ENCODE results near the gene FERMT2. TPM values are rescaled to one million over a fixed set of nuclear protein-coding genes. Genes with fewer than 3 reads are reported as not detected.
A peak's percentile ranks its signal among the peaks of the same experiment; 100 is the strongest.

Gene FERMT2
- 10 to 100 TPM in 2 of 4 donors, 1 to 10 TPM in 1, under 1 TPM in 1; 0.89 to 18.9 (median 11.5) TPM for polyA plus RNA-seq
- long read RNA-seq, donor 1, result 0 reads
- long read RNA-seq, donor 2, result 0 reads
- long read RNA-seq, donor 3, partial matches to known transcripts, result 9 of 13 reads
- long read RNA-seq, donor 3, other reads (novel, unspliced or antisense), result 0 of 13 reads
- long read RNA-seq, donor 4, result 0 reads
- long read RNA-seq, donor 5, partial matches to known transcripts, result 0 of 1 reads
- long read RNA-seq, donor 5, other reads (novel, unspliced or antisense), result 0 of 1 reads
- long read RNA-seq, donor 6, partial matches to known transcripts, result 0 of 3 reads
- long read RNA-seq, donor 6, other reads (novel, unspliced or antisense), result 0 of 3 reads
- long read RNA-seq, donor 7, result 0 reads
- long read RNA-seq, donor 8, result 0 reads
- long read RNA-seq, donor 9, result 0 reads
- long read RNA-seq, donor 10, partial matches to known transcripts, result 13 of 17 reads
- long read RNA-seq, donor 10, other reads (novel, unspliced or antisense), result 0 of 17 reads

GRCh38 chr14:52950898-52951680 is at the start of gene FERMT2:
Gene FERMT2 (minus strand): TSS chr14:52951050. CDS start chr14:52950568, 482 bp downstream.
- FAIRE-seq, result no peak
- Histone ChIP-seq H3K9me3 (ENCODE audit: control insufficient read depth in 2 of 2, insufficient read depth in 1 of 2, low read depth in 1 of 2, low read length in 1 of 2) (no peaks in the 10 kb centered on the region), H3K27me3 (ENCODE audit: control insufficient read depth in 3 of 3, insufficient read depth in 3 of 3, low read length in 3 of 3) (peaks cover 2 to 34% (median 13%) of the 10 kb centered on the region in 3 donors), H3K4me1 (ENCODE audit: control insufficient read depth in 3 of 3, insufficient read depth in 2 of 3, low read depth in 1 of 3, low read length in 2 of 3) (peaks cover 0 to 4% (median 2%) of the 10 kb centered on the region in 3 donors), H3K36me3 (ENCODE audit: control insufficient read depth in 3 of 3, insufficient read depth in 2 of 3, low read depth in 1 of 3, low read length in 3 of 3) (peaks cover 0 to 3% (median 0%) of the 10 kb centered on the region in 3 donors), H3K4me3 (ENCODE audit: low read depth in 1 of 3, low read length in 3 of 3) (peak within 1 kb of the TSS; percentile 56 to 85 (median 78)), H3K27ac (ENCODE audit: low read depth in 1 of 3, low read length in 2 of 3) (peak within 1 kb of the TSS; percentile 64 to 95 (median 90))
- peak in 1 of 2 donors; percentile 76 for DNase-seq
- 1% methylated on average over 38 to 95 of the region's 95 CpGs for WGBS, 3 donors

- Histone ChIP-seq H3K4me3 (ENCODE audit: low read depth in 1 of 3, low read length in 3 of 3) (no peak overlapping the region), H3K27me3 (ENCODE audit: control insufficient read depth in 3 of 3, insufficient read depth in 3 of 3, low read length in 3 of 3) (no peaks in the 10 kb centered on the region), H3K36me3 (ENCODE audit: control insufficient read depth in 3 of 3, insufficient read depth in 2 of 3, low read depth in 1 of 3, low read length in 3 of 3) (no peaks in the 10 kb centered on the region), H3K27ac (ENCODE audit: low read depth in 1 of 3, low read length in 2 of 3) (peak overlapping the region in 2 of 3 donors; percentile 43 to 58), H3K4me1 (ENCODE audit: control insufficient read depth in 3 of 3, insufficient read depth in 2 of 3, low read depth in 1 of 3, low read length in 2 of 3) (no peaks in the 10 kb centered on the region), H3K9me3 (ENCODE audit: control insufficient read depth in 2 of 2, insufficient read depth in 1 of 2, low read depth in 1 of 2, low read length in 1 of 2) (peaks cover 0 to 2% of the 10 kb centered on the region in 2 donors)
- peak in 1 of 2 donors; percentile 8 for DNase-seq
- FAIRE-seq, result no peak
- 64 to 89% (median 79%) methylated on average over 6 of the region's 6 CpGs for WGBS, 3 donors
These were observed 47.6 kb upstream of the FERMT2 start for GRCh38 chr14:52998376-52999015.

GRCh38 chr14:52996493-52996892 is 45.6 kb upstream of the FERMT2 start:
- FAIRE-seq (no peak), DNase-seq (no peak)
- Histone ChIP-seq H3K4me1 (ENCODE audit: control insufficient read depth in 3 of 3, insufficient read depth in 2 of 3, low read depth in 1 of 3, low read length in 2 of 3) (no peaks in the 10 kb centered on the region), H3K4me3 (ENCODE audit: low read depth in 1 of 3, low read length in 3 of 3) (no peak overlapping the region), H3K9me3 (ENCODE audit: control insufficient read depth in 2 of 2, insufficient read depth in 1 of 2, low read depth in 1 of 2, low read length in 1 of 2) (peaks cover 0 to 2% of the 10 kb centered on the region in 2 donors), H3K27ac (ENCODE audit: low read depth in 1 of 3, low read length in 2 of 3) (no peak overlapping the region), H3K36me3 (ENCODE audit: control insufficient read depth in 3 of 3, insufficient read depth in 2 of 3, low read depth in 1 of 3, low read length in 3 of 3) (no peaks in the 10 kb centered on the region), H3K27me3 (ENCODE audit: control insufficient read depth in 3 of 3, insufficient read depth in 3 of 3, low read length in 3 of 3) (no peaks in the 10 kb centered on the region)
- 79 to 87% (median 81%) methylated on average over 2 of the region's 2 CpGs for WGBS, 3 donors

- H3K4me3 ChIP-seq (ENCODE audit: low read depth in 1 of 3, low read length in 3 of 3), result no peak overlapping the region
- no peak overlapping the region for H3K27ac ChIP-seq (ENCODE audit: low read depth in 1 of 3, low read length in 2 of 3)
- peaks cover 0 to 2% of the 10 kb centered on the region in 2 donors for H3K9me3 ChIP-seq (ENCODE audit: control insufficient read depth in 2 of 2, insufficient read depth in 1 of 2, low read depth in 1 of 2, low read length in 1 of 2)
- H3K36me3 ChIP-seq (ENCODE audit: control insufficient read depth in 3 of 3, insufficient read depth in 2 of 3, low read depth in 1 of 3, low read length in 3 of 3), result no peaks in the 10 kb centered on the region
- 53 to 75% (median 69%) methylated on average over 1 of the region's 1 CpG for WGBS, 3 donors
- no peaks in the 10 kb centered on the region for H3K4me1 ChIP-seq (ENCODE audit: control insufficient read depth in 3 of 3, insufficient read depth in 2 of 3, low read depth in 1 of 3, low read length in 2 of 3)
- FAIRE-seq, result no peak
- H3K27me3 ChIP-seq (ENCODE audit: control insufficient read depth in 3 of 3, insufficient read depth in 3 of 3, low read length in 3 of 3), result no peaks in the 10 kb centered on the region
- no peak for DNase-seq
These were observed 45.1 kb upstream of the FERMT2 start for GRCh38 chr14:52995998-52996397.

- Histone ChIP-seq H3K36me3 (ENCODE audit: control insufficient read depth in 3 of 3, insufficient read depth in 2 of 3, low read depth in 1 of 3, low read length in 3 of 3) (no peaks in the 10 kb centered on the region), H3K9me3 (ENCODE audit: control insufficient read depth in 2 of 2, insufficient read depth in 1 of 2, low read depth in 1 of 2, low read length in 1 of 2) (peaks cover 0 to 2% of the 10 kb centered on the region in 2 donors), H3K4me3 (ENCODE audit: low read depth in 1 of 3, low read length in 3 of 3) (no peak overlapping the region), H3K27ac (ENCODE audit: low read depth in 1 of 3, low read length in 2 of 3) (no peak overlapping the region), H3K4me1 (ENCODE audit: control insufficient read depth in 3 of 3, insufficient read depth in 2 of 3, low read depth in 1 of 3, low read length in 2 of 3) (no peaks in the 10 kb centered on the region), H3K27me3 (ENCODE audit: control insufficient read depth in 3 of 3, insufficient read depth in 3 of 3, low read length in 3 of 3) (no peaks in the 10 kb centered on the region)
- DNase-seq (no peak), FAIRE-seq (no peak)
- 68 to 86% (median 86%) methylated on average over 1 of the region's 1 CpG for WGBS, 3 donors
These were observed 41.5 kb upstream of the FERMT2 start for GRCh38 chr14:52992236-52992870.

- Histone ChIP-seq H3K4me3 (ENCODE audit: low read depth in 1 of 3, low read length in 3 of 3) (no peak overlapping the region), H3K27ac (ENCODE audit: low read depth in 1 of 3, low read length in 2 of 3) (no peak overlapping the region), H3K9me3 (ENCODE audit: control insufficient read depth in 2 of 2, insufficient read depth in 1 of 2, low read depth in 1 of 2, low read length in 1 of 2) (no peaks in the 10 kb centered on the region), H3K36me3 (ENCODE audit: control insufficient read depth in 3 of 3, insufficient read depth in 2 of 3, low read depth in 1 of 3, low read length in 3 of 3) (no peaks in the 10 kb centered on the region), H3K4me1 (ENCODE audit: control insufficient read depth in 3 of 3, insufficient read depth in 2 of 3, low read depth in 1 of 3, low read length in 2 of 3) (no peaks in the 10 kb centered on the region), H3K27me3 (ENCODE audit: control insufficient read depth in 3 of 3, insufficient read depth in 3 of 3, low read length in 3 of 3) (no peaks in the 10 kb centered on the region)
- DNase-seq (no peak), FAIRE-seq (no peak)
These were observed 37.3 kb upstream of the FERMT2 start for GRCh38 chr14:52988139-52988538.

- peak overlapping the region in 1 of 3 donors; percentile 28 for H3K27ac ChIP-seq (ENCODE audit: low read depth in 1 of 3, low read length in 2 of 3)
- no peaks in the 10 kb centered on the region for H3K27me3 ChIP-seq (ENCODE audit: control insufficient read depth in 3 of 3, insufficient read depth in 3 of 3, low read length in 3 of 3)
- FAIRE-seq, result no peak
- H3K4me1 ChIP-seq (ENCODE audit: control insufficient read depth in 3 of 3, insufficient read depth in 2 of 3, low read depth in 1 of 3, low read length in 2 of 3), result no peaks in the 10 kb centered on the region
- H3K4me3 ChIP-seq (ENCODE audit: low read depth in 1 of 3, low read length in 3 of 3), result no peak overlapping the region
- no peaks in the 10 kb centered on the region for H3K36me3 ChIP-seq (ENCODE audit: control insufficient read depth in 3 of 3, insufficient read depth in 2 of 3, low read depth in 1 of 3, low read length in 3 of 3)
- DNase-seq, result no peak
- WGBS, 3 donors, result 44 to 78% (median 59%) methylated on average over 3 of the region's 3 CpGs
- H3K9me3 ChIP-seq (ENCODE audit: control insufficient read depth in 2 of 2, insufficient read depth in 1 of 2, low read depth in 1 of 2, low read length in 1 of 2), result no peaks in the 10 kb centered on the region
These were observed 36.7 kb upstream of the FERMT2 start for GRCh38 chr14:52987514-52987913.

- H3K36me3 ChIP-seq (ENCODE audit: control insufficient read depth in 3 of 3, insufficient read depth in 2 of 3, low read depth in 1 of 3, low read length in 3 of 3), result no peaks in the 10 kb centered on the region
- H3K9me3 ChIP-seq (ENCODE audit: control insufficient read depth in 2 of 2, insufficient read depth in 1 of 2, low read depth in 1 of 2, low read length in 1 of 2), result no peaks in the 10 kb centered on the region
- FAIRE-seq (no peak), DNase-seq (no peak)
- WGBS, 3 donors, result 49 to 62% (median 51%) methylated on average over 2 of the region's 2 CpGs
- H3K4me1 ChIP-seq (ENCODE audit: control insufficient read depth in 3 of 3, insufficient read depth in 2 of 3, low read depth in 1 of 3, low read length in 2 of 3), result no peaks in the 10 kb centered on the region
- no peak overlapping the region for H3K4me3 ChIP-seq (ENCODE audit: low read depth in 1 of 3, low read length in 3 of 3)
- H3K27me3 ChIP-seq (ENCODE audit: control insufficient read depth in 3 of 3, insufficient read depth in 3 of 3, low read length in 3 of 3), result no peaks in the 10 kb centered on the region
- no peak overlapping the region for H3K27ac ChIP-seq (ENCODE audit: low read depth in 1 of 3, low read length in 2 of 3)
These were observed 36.2 kb upstream of the FERMT2 start for GRCh38 chr14:52987042-52987441.
